Ureter (tissue), 1 donor: ENCODE measurements around the gene NUCB1. TPM values are rescaled to one million over a fixed set of nuclear protein-coding genes. Genes with fewer than 3 reads are reported as not detected.
"Not testable (repeated sequence)": the region's sequence is repeated elsewhere in the genome, so short reads cannot be mapped to it uniquely, and the experiment has no call there.

ENCODE experiments used
- DNase-seq: peaks from one replicate; pipeline ENCODE4 v3.0.0-alpha.2; 2020; ENCODE audit warnings: low spot score
- total RNA-seq: library from RNA; stranded (reverse); gene quantifications from one replicate; pipeline ENCODE4 v1.2.4, GENCODE V29; 2023
- donor health status: DM: yes; HTN: yes; CAD: no.

NUCB1 gene
- total RNA-seq, 1 donor from 2014 or later, result 232 TPM

DNA sequence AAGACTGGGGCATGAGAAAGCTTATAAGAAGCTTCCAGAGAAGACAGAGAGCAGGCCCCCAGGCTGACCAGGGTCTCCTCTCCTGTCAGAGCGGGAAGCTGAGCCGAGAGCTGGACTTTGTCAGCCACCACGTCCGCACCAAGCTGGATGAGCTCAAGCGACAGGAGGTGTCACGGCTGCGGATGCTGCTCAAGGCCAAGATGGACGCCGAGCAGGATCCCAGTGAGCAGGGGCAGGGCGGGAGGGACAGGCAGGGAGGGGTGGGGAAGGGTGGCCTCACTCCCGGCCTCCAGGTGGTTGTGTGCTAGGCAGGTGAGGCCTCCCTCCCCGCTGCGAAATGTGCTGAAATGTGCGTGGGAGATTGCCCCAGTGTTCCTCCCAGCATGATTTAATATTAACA is 5.6 kb downstream of the NUCB1 start:
- DNase-seq, result no peak

GRCh38 chr19:48906324-48906723 is 6.2 kb downstream of the NUCB1 start:
- DNase-seq, result no peak

DNA sequence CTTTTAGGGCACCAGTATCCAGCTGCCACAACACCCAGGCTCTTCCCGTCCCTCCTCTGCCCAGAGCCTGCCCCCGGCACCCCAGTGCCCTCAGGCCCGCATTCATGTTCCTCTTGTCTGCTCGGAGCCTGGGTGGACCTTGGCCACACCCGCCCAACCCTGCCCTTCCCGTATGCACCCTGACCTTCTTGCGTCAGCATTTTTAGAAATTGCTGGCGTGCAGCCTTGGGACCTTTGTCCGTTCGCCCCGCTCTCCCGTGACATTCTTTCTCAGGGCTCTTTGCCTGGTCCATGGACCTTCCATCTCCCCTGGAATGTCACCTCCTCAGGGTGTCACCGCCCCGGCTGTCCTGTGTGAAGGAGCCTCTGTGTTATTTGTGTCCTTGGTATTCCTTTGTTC is 7.6 kb downstream of the NUCB1 start:
- DNase-seq, result no peak

DNA sequence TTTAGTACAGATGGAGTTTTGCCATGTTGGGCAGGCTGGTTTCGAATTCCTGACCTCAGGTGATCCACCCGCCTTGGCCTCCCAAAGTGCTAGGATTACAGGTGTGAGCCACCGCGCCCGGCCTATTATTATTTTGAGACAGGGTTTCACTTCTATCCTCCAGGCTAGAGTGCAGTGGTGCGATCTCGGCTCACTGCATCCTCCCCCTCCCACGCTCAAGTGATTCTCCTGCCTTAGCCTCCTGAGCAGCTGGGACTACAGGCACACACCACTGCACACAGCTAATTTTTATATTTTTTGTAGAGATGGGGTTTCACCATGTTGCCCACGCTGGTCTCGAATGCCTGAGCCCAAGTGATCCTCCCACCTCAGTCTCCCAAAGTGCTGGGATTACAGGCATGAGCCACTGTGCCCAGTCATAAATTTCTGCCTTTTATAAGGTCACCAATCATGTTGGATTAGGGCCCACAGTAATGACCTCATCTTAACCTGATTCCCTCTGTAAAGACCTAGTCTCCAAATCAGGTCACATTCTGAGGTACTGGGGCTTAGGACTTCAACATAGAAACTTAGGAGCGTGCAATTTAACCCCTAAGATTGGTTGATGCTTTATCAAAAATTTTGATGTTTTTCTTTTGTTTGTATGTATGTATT is 9.4 kb downstream of the NUCB1 start:
- not testable (repeated sequence) for DNase-seq

GRCh38 chr19:48910803-48911202 is 10.7 kb downstream of the NUCB1 start:
- DNase-seq, result no peak

DNA sequence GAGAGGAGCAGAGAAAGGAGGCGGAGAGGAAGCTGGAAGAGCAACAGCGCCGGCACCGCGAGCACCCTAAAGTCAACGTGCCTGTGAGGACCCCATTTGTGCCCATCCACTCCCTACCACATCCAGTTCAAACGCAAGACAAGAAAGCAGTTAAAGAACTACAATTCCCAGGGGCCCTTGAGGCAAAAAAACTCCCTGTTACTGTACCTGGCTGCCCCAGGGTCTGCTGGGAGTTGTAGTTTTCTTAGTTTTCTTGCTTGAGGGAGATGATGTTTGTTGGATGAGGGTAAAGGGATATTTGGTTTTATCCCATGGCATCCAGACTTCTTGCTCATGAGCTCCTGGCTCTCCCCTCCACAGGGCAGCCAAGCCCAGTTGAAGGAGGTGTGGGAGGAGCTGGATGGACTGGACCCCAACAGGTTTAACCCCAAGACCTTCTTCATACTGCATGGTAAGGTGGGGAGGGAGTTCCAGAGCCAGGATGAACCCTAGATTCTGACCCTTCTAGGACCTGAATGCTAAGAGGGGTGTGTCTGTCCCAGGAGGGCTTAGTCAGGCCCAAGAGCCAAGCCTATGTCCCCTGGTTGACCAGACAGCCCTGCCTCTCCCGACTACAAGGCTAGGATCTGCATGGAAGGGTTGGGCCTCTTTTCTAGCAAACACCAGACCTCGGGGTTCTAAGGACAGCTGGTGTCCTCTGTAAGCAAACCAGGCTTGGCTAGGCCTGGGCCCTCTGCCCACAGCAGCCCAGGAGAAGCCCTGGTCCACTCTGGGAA is 13.2 kb downstream of the NUCB1 start:
- DNase-seq, result no peak

DNA sequence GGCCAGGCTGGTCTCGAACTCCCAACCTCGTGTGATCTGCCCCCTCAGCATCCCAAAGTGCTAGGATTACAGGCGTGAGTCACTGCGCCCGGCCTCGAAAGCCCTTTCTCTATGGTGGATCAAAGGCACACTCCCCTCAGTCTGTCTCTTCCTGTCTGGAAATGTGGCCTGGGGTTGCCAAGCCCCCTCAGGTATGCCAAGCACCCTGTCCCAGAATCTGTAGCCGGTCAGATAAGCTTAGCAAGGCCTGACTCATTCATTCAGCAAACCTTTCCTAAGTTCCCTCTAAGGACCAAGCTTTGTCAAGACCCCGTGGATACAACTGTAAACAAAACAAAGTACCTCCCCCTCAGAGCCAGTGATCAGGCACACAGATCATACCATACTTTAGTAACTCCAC is 14.1 kb downstream of the NUCB1 start:
- DNase-seq, result no peak

- no peak for DNase-seq
These were observed 15.6 kb downstream of the NUCB1 start for GRCh38 chr19:48915757-48916156.

DNA sequence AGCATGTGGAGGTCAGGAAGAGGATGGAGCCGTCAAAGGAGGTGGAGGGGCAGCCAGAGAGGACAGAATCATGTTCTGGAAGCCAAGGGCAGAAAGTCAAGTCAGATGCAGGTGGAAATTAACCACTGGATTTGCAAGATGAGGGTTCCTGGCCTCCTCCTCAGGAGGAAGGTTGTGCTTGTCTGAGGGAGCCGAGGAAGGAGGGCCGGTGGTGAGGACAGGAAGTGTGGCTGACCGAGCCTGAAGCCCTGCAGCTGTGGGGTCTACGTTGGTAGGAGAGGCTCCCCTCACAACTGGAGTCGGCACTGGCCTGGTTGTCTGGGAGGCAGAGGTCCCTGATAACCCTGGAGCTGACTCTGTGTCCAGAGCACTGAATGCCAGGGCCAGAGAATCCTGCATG is 18.0 kb downstream of the NUCB1 start:
- no peak for DNase-seq

DNA sequence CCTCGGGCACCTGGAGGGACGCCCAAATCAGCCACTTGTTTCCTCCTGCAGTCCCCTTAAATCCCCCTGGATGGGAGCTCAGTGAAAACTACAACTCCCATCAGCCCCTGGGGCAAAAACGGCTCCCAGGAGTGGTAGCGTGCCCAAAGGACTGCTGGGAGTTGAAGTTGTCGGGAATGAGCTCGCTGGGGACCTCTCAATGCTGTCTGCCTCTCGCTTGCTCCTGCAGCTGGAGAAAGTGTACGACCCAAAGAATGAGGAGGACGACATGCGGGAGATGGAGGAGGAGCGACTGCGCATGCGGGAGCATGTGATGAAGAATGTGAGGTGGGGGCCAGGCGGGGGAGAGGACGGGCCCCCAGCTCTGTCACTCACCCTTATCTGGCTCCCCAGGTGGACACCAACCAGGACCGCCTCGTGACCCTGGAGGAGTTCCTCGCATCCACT is 18.7 kb downstream of the NUCB1 start:
- no peak for DNase-seq

DNA sequence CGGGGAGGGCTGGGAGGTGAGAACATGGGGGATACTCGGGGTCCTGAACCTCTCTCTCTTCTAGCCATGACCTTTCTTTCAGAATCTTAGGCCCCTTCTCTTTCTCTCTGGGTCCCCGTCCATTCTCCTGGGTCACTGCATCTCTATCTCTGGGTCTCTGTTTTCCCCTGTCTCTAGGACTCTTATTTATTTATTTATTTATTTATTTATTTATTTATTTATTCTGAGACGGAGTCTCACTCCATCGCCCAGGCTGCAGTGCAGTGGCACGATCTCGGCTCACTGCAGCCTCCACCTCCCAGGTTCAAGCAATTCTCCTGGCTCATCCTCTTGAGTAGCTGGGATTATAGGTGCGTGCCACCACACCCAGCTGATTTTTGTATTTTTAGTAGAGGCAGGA is 19.2 kb downstream of the NUCB1 start:
- not testable (repeated sequence) for DNase-seq

GRCh38 chr19:48920949-48921348 is 20.8 kb downstream of the NUCB1 start:
- DNase-seq, result no peak

- no peak for DNase-seq
These were observed 21.8 kb downstream of the NUCB1 start for GRCh38 chr19:48921721-48922500.

DNA sequence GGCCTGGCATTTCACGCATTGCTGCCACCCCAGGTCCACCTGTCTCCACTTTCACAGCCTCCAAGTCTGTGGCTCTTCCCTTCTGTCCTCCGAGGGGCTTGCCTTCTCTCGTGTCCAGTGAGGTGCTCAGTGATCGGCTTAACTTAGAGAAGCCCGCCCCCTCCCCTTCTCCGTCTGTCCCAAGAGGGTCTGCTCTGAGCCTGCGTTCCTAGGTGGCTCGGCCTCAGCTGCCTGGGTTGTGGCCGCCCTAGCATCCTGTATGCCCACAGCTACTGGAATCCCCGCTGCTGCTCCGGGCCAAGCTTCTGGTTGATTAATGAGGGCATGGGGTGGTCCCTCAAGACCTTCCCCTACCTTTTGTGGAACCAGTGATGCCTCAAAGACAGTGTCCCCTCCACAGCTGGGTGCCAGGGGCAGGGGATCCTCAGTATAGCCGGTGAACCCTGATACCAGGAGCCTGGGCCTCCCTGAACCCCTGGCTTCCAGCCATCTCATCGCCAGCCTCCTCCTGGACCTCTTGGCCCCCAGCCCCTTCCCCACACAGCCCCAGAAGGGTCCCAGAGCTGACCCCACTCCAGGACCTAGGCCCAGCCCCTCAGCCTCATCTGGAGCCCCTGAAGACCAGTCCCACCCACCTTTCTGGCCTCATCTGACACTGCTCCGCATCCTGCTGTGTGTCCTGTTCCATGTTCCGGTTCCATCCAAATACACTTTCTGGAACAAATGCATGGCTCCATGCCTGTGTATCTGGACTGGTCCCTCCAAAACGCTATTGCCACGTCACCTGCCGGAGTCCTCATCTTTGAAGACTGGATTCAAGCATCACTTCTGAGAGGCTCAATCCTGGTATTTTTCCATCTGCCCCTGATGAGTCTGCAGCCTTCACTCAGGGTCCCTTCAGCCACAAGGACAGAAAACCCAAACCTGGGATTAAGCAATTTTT is 22.7 kb downstream of the NUCB1 start:
- DNase-seq, result no peak

DNA sequence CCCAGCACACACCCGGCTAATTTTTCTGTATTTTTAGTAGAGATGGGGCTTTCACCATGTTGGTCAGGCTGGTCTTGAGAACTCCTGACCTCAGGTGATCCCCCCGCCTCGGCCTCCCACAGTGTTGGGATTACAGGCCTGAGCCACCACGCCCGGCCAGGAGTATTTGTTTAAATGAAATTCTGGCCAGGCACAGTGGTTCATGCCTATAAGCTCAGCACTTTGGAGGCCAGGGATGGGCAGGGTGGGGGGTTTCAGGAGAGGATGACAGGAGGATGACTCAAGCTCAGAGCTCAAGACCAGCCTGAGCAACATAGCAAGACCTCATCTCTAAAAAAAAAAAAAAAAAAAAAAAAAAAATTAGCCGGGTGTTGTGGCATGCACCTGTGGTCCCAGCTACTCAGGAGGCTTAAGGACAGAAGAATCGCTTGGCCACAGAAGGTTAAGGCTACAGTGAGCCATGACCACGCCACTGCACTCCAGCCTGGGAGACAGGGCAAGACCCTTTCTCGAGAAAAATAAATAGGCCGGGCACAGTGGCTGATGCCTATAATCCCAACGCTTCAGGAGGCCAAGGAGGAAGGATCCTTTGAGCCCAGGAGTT is 25.2 kb downstream of the NUCB1 start:
- no peak for DNase-seq

GRCh38 chr19:48925890-48926289 is 25.8 kb downstream of the NUCB1 start:
- not testable (repeated sequence) for DNase-seq

GRCh38 chr19:48926909-48927308 is 26.8 kb downstream of the NUCB1 start:
- peak; percentile 81 for DNase-seq

- DNase-seq, result not testable (repeated sequence)
These were observed 27.6 kb downstream of the NUCB1 start for GRCh38 chr19:48927692-48928091.

GRCh38 chr19:48928164-48929025 is 28.3 kb downstream of the NUCB1 start:
- DNase-seq, result no peak

- peak; percentile 83 for DNase-seq
These were observed 33.3 kb downstream of the NUCB1 start, which contains the start of gene DHDH for GRCh38 chr19:48933382-48933932. TSS of gene DHDH (plus strand) at chr19:48933699. CDS start at chr19:48933722, 23 bp downstream.
